GM19035 (cell line): ENCODE results near the gene BBS9.

ENCODE experiments used
- ATAC-seq: cut with Tn5 transposase; IDR thresholded peaks from one replicate; pipeline ENCODE4 v1.9.1; 2021; ENCODE audit not compliant: unreplicated experiment

BBS9 gene

DNA sequence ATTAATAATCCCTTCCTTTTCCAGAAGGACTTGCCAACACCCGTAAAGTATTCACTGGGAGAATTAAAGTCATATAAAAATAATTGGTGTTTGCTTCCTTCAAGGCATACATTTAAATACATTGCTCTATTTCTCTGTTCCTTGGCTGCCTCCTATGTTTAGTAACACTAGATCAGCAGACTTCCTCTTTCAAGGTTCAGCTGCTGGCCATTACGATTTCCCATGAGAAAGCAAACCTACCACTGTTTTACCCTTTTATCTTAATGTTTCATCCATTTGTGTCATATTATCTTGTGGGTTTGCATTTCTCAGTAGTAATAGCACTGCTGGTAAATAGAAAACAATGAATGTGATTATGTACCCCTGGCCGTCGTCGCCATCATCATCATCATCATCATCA lies 462.1 kb downstream of the BBS9 start:
- no peak for ATAC-seq

DNA sequence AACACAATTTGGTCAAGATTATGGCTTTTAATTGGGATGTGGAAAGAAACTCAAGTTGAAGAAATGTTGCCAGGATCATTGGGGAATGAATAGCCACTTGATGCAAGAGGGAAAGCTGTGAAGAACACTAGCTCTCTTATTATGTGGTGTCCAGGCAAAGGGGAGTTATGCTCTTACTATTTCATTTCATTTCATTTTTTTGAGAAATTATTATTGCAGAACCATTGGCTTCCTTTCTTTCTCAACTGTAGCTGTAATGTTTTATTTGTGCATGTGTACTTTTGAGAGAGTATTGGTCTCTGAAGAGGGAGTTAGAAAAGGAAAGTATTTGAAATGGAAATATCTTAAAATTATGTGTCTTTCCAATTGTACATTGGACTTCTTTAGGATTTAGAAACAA lies 463.4 kb downstream of the BBS9 start:
- ATAC-seq: no peak

DNA sequence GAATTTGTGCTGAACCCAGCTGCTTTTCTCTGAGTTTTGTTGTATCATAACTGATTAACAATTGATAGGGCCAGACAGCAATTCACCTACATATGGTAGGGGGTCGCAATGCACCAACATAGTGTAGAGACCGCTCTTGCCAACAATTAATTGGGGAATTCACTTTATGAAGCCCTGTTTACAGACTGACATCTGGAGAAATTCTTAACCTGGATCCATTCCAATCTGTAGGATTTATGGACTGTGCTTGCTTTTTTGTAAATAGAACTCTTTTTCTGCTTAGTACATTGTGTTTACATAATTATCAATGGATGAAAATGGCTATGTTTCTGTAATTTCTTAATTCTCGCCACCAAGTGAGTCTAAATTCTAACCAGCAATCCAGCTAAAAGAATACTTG lies 464.2 kb downstream of the BBS9 start:
- no peak for ATAC-seq

DNA sequence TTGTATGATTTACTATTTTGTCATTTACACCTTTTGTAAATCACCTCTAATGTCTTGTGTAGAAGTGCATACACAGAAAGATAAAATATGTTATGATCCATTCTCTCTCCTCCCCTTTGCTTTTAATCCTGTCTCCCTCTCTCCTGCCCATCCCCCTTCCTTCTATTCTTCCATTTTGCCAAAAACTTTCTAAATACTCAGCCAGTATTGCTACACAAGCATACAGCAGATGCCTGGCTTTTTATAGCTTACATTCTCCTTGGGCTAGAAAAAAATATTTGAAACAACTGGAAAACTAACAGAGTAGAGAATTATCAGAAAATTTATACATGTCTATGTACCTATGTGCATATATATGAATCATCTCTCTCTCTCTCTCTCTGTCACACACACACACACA lies 467.3 kb downstream of the BBS9 start:
- no peak for ATAC-seq

DNA sequence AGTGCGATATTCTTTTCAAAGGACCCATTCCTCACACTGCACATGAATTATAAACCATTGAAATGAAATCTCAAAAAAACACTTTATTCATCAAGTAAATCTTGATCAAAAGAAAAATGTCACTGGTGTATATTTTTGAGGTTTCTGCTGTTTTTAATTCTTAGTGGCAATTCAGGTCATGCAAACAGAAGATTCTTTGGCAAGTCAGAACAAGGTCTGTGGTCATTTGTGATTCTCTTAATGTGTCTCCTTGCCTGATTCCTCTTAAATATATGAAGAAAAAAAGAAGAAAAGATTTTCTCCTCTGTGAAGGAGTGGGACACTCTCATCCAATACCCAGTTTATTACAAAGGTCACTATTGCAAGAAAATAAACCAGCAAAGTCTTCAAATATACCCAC lies 467.8 kb downstream of the BBS9 start:
- no peak for ATAC-seq

DNA sequence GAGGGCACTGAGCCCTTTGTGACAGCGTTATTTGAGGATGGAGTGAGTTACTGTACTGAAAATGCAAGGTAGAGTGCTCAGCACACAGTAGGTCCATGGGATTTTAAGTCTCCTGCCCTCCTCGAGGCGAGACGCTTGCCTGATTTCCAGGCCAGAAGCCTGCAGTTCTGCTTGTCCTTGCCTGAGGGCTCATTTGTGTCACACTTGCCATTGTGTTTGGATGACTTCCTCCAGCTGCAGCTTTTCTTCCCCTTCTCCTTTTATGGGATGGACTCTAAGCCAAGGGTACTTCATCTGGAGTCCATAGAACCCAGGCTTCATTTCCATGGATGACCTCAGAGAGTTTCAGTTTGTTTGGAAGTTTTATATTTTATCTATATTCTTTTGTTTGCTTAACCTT lies 471.7 kb downstream of the BBS9 start:
- no peak for ATAC-seq

DNA sequence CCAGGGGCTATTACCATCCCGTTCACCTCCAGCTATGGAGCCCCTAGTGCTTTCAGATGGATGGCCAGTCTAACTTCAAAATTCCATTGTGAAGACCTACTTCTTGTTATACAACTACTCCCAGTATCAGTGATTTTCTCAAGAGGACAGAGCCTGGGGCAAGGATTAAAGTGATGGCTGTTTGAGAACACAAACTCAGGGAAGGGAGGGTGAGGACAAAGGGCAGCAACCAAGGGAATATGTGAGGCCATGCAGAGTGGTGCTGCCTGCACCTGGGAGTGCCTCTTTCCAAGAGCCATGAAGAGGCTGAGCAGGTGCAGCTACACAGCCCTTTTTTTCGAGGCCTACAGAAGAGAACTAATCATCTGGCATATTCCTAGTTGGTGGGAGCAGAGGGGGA lies 472.5 kb downstream of the BBS9 start:
- no peak for ATAC-seq

DNA sequence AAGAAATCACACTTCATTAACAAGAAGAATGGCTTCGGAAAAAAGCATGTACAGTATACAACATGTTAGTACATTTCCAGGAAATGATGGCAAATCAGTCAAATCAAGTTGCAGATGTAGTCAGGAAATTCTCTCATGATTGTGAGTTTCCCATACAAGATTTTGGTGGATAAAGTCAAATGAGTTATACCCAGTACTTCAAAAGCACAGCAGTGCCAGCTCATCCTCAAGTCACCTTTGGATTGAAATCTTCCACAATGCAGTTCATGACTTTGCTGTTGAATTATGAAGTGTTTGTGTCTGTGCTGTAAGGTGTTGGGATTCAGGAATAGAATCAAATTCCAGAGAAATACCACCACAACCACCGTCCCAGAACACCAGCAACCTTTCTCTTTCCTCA lies 474.7 kb downstream of the BBS9 start:
- no peak for ATAC-seq

DNA sequence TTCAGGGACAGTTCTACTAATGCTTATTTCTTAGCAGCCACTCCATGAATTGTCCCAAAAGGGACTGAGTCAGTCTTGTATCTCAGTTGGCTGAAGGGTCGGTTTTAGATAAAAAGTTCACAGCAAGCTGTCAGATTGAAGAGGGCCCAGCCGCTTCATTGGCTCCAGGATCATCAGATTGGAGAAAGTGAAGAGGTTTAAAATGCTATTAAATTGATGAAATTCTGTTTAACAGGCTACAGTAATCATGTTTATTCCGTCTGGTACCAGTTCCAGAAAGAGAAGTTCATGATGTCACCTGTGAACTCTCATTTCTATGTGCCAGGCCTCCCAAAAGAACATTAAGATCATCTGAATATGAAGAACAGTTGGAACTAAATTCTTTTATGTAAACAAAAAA lies 481.6 kb downstream of the BBS9 start:
- ATAC-seq: no peak

DNA sequence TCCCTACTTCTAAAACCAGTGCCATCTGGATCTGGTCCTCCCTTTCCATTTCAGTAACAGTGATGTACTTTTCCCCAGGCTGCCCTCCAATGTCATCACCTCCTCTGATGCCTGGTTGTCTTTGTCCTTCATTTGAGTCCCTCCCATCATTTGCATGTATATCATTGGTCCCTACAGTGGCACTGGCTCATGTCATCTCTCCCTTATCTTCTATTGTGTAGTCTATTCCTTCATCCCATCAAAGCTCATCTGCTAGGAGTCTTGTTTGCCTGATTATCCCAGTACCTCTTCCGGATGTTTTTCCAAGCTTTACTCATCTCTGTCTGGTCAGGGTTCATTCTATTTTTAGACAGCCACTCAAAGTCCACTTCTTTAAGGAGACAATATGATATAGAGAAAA lies 483.1 kb downstream of the BBS9 start:
- ATAC-seq: no peak

DNA sequence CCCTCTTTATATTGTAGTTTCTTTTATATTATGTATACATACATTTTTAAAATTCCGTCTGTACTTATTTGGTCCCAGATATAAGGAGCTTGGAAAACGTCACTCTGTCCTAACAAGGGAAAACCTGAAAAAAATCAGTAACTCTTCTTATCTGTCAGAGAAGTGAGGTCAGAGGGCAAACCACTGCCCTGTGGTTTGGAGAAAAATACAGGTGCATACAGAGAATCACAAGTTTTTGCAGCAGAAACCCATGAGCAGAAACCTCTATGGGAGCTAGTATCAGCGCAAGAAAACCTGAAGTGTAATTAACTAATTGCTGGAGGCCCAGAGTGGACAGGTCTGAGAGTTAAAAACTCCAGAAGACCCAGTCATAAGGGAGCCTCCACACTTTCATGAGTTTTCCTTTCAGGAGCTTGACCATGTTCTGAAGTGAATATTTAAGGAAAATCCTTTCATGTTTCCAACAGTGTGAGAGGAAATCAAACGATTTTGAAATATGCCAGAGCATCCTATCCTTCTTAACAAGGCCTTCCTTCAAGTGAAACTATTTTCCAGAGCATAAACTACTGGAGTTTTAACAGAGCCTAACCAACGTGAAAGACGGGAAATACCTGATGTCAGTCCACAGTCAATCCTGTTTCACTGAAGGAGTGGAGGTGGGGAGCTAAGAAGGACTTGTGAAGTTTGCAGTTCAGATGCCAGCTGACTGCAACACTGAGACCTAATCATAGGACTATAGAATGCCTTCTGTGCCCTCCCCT lies 485.2 kb downstream of the BBS9 start:
- no peak for ATAC-seq

DNA sequence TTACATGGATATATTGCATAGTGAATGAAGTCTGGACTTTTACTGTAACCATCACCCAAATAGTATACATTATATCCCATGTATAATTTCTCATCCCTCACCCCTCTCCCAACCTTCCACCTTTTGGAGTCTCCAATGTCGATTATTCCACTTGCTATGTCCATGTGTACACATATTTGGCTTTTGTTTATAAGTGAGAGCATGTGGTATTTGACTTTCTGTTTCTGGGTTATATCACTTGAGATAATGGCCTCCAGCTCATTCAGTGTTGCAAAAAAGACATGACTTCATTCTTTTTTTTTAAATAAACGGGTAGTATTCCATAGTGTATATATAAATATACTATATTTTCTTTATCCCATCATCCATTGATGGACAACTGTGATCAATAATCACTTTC lies 487.4 kb downstream of the BBS9 start:
- ATAC-seq: no peak

DNA sequence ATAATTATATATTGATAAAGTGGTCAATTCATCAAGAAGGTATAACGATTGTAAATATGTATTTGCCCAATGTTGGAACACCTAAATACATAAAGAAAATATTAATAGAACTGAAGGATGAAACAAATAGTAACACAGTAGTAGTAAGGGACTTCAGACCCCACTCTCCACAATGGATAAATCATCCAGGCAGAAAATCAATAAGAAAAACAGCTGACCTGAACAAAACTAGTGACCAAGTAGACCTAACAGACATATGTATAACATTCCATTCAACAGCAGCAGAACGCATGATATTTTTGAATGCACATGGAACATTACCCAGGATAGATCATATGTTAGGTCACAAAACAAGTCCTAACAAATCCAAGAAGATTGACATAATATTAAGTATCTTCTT lies 489.9 kb downstream of the BBS9 start:
- no peak for ATAC-seq

DNA sequence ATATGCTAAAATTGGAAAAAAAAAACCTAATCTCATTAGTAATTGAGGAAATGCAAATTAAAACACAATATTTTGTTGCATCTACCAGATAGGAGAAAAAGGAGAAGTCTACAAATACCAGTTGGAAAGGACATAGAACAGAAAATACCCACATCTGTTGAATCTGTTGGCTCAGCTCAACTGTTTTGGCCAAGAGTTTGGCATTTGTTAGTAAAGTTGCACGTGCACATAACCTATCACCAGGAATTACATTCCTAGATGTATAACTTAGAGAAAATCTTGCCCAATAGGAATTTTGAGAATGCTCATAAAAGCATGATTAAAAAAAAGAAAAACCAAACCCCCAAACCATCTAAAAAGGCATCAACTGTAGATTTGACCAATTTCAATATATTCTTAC lies 493.9 kb downstream of the BBS9 start:
- ATAC-seq: no peak

DNA sequence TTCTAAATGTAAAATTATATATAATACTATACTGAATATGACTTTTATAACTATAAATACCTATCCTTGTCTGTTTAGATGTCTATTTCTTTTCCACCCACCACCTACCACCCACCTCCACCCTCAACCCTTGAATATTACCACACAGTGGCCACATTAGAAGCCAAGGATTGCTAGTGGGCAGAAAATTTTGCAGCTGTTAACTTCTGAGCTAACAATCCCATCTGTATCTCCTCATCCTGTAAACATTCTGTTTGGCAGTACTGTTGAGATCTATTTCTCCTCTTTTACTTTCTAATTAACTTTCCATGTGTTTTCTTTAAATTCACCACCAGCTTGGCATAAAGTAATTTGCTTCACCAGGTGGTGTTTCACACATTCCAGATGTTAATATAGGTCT lies 494.9 kb downstream of the BBS9 start:
- ATAC-seq: no peak

DNA sequence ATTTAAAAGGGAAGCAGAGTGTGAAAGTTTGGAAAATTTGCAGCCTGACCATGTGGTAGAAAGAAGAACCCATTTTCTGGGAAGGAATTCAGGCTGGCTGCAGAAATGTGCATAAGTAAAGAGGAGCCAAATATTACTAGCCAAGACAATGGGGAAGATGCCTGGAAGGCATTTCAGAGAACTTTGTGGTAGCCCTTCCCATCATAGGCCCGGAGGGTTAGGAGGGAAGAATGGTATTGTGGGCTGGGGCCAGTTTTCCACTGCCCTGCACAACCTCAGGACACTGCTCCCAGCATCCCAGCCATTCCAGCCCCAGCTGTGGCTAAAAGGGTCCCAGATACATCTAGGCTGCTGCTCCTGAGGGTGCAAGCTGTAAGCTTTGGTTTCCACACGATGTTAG lies 497.5 kb downstream of the BBS9 start:
- ATAC-seq: no peak

DNA sequence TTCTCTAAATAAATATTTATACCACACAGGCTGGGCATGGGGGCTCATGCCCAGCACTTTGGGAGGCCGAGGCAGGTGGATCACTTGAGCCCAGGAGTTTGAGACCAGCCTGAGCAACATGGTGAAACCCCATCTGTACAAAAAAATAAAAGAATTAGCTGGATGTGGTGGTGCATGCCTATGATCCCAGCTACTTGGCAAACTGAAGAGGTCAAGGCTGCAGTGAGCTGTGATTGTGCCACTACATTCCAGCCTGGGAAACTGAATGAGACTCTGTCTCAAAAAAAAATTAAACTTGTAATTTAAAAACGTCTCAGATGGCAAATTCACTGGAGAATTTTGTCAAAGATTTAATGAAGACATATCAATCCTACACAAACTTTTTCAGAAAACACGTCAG lies 498.4 kb downstream of the BBS9 start:
- no peak for ATAC-seq

DNA sequence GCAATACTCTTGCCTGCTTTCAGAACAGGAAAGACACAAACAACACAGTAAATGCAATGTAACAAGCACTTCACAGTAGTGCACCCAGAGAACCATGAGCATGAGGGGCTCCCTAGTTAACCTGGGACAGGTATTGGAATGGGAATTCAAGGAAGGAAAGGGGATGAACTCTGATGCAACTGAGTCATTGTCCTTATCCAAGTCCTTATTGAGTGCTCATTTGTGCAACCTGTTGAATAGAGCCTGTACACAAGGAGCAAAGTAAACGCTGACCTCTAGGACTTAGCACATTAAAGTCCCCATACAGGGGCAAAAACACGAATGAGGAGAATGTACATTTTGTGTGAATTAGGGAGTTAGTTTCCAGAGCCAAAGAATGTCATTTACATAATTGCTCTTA lies 499.5 kb downstream of the BBS9 start:
- ATAC-seq: no peak

DNA sequence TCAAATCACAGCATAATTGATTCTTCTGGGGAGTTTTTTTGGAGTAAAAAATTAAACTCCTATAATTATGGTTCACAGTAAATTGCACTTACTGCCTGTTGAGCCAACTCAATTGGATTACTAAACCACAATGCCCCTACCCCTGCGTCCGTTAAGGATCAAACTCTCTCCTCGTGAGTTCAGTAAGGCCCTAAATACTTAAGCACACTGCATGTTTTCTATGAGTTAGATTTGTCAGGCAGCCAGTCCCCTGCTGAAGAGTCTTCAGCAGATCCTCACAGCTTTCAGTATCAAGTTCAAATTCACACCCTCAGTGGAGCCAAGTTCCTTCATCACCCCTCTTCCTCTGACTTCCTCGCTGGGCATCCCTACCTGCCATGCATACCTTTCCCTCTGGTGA lies 501.0 kb downstream of the BBS9 start:
- no peak for ATAC-seq

DNA sequence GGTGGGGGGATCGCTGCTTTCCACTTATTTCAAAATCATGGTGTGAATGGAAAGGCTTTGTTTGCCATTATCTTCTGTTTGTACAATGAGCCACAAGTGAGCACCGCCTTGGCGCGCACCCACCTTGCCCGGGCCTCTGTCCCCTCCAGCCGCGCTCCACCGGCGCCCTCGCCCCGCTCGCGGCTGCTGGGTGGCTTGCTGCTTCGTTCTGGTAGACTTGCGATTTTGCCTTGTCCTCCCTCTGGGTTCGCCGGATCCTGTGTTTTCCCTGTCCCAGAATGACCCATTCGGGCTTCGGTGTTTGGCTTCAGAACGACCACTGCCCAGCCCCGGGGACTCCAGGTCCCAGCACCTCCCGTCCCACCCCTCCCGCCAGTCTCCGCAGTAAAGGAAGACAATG lies 503.0 kb downstream of the BBS9 start:
- ATAC-seq: no peak

DNA sequence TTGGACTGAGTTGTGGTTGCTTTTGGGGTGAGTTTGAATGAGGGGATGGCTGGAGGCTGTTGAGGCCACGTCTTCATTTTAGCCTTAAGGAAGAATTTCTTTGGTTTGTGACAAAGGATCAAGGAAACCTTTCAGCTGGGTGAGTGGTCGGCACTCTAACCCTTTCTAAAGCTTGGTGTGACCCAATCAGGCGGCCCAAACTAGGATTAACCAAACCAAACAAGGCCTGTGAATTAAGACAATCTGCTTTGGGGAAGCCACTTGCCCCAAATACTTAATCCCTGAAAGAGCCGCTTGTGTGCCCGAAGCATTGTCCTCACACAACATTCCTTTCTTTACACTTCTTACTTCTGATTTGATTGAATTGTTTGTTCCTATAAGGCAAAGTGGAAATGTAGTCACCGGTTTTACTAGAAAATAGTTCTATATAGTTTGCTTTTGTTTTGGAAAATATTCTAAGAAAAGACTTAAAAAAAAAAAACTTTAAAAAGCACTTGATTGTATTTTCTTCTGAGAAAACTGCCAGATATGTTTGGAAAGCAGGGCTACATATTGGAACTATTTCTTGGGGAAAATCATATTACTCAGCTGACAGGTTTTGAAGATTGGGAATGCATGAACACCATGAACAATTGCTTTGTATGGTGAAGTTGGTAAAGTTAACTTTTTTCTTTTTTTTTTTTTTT lies 503.6 kb downstream of the BBS9 start:
- no peak for ATAC-seq

DNA sequence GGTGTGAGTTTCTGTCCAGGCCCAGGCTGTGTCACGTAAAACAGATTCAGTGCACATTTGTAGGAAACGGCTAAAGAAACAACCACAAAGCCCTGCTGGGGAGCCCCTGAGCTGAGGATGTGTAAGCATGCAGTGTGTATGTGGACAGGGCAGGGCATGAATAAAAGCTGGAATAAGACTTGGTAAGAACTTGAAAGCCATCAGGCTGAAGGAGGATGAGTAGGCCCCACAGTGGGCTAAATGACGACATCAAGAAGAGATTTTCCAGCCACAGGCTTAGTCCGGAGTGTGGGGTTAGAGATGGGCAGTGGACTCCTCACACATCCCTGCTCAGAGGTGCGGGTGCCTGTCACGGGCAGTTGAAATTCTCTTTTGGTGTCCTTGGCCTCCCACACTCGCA lies 505.2 kb downstream of the BBS9 start:
- ATAC-seq: no peak

DNA sequence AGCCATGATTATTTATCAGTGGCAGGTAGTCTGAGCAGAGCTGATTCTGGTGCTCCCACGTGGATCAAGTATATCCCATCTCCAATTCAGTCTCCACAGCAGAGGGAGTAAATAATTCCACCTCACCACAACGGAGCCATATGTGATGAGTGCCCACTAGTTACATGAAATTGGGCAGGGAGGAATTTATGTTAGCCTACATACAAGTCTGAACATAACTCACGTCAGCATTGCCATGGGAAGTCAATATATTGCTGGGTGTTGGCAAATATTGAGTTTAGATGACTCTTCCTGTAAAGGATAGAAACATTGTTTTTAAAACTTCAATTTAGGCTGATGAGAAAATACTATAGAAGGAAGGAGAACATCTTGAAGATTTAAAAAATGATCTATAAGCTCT lies 507.0 kb downstream of the BBS9 start:
- no peak for ATAC-seq
